Right lobe of liver (tissue), 6 donors: ENCODE measurements around the gene AGAP3. TPM values are rescaled to one million over a fixed set of nuclear protein-coding genes. Genes with fewer than 3 reads are reported as not detected.

Experiments
- ATAC-seq, 4 donors: fragments of 200-7000 bp; cut with Tn5 transposase; one replicate each; pipeline ENCODE4 v1.9.1; 2020; ENCODE audit warnings: mild to moderate bottlenecking in 4 of 4, moderate library complexity in 4 of 4
- DNase-seq, 3 donors: peaks; one replicate each; pipeline ENCODE4 v3.0.0-alpha.2; 2020
- H3K27ac ChIP-seq, 3 donors: fragments of 200-600 bp; one replicate each; pipeline ENCODE4 v1.8.0; 2022
- H3K27me3 ChIP-seq, 2 donors: fragments of 200-600 bp; one replicate each; pipeline ENCODE4 v1.8.0; 2022
- H3K36me3 ChIP-seq, 4 donors: fragments of 200-600 bp; sonication (generic) in 1 of 4; one replicate each; pipeline versions ENCODE4 v1.5.1 to v1.8.0; 2017 to 2022; ENCODE audit warnings: control low read depth in 1 of 4
- H3K4me1 ChIP-seq, 4 donors: fragments of 200-600 bp; sonication (generic) in 1 of 4; one replicate each; pipeline versions ENCODE4 v1.5.1 to v1.8.0; 2017 to 2022; ENCODE audit warnings: control low read depth in 1 of 4
- H3K4me3 ChIP-seq, 3 donors: fragments of 200-600 bp; one replicate each; pipeline ENCODE4 v1.8.0; 2022
- H3K9me3 ChIP-seq, 4 donors: fragments of 200-600 bp; sonication (generic) in 1 of 4; one replicate each; pipeline versions ENCODE4 v1.5.1 to v1.8.0; 2017 to 2022; ENCODE audit warnings: control low read depth in 1 of 4
- CTCF ChIP-seq, 4 donors: fragments of 200-600 bp in 3 of 4; fragments of 450-650 bp in 1 of 4; IDR thresholded peaks; one replicate each; pipeline versions ENCODE4 v1.5.1 to v1.8.0; 2016 to 2022; ENCODE audit warnings: antibody characterized with exemption in 4 of 4, mild to moderate bottlenecking in 2 of 4
- POLR2A ChIP-seq: fragments of 450-650 bp; IDR thresholded peaks from one replicate; pipeline ENCODE4 v1.6.1; 2017; ENCODE audit warnings: antibody characterized with exemption, mild to moderate bottlenecking
- WGBS: methylation state at CpG from one replicate; pipeline ENCODE4 v1.1.6; 2018; ENCODE audit warnings: low coverage, low lambda C conversion rate; ENCODE audit not compliant: insufficient coverage; ENCODE audit errors: missing lambda C conversion rate; 5-methylcytosine and 5-hydroxymethylcytosine counted together
- intact Hi-C, 2 donors: fragments of 100-400 bp; cut with DNase I; formaldehyde crosslinking; loops; one replicate each; pipeline versions ENCODE4 v1.11.2 to v1.14.1; 2022
- total RNA-seq, 6 experiments: library from RNA; depleted of rRNA in 2 of 6; stranded (reverse); fragments of >200 nt in 2 of 6; fragmentation: NEBNext Ultra II Directional in 3 of 6; extraction: Animal tissue kit (Norgen Biotek cat#: 25700) in 3 of 6; gene quantifications; one replicate each; pipeline versions ENCODE4 v1.1.0 to v1.2.4, GENCODE V29; 2016 to 2023
- donor health status: DM: no; HTN: yes; CAD: no.
- donor health status: DM: no; HTN: no; CAD: no.
- donor health status: DM: no; HTN: no; CAD: no.
- donor health status: DM: no; HTN: yes; CAD: no.
- donor health status: DM: no; HTN: yes; CAD: no.

Gene AGAP3
- total RNA-seq, 6 experiments from 2014 or later: 36.3 to 44.3 (median 39.5) TPM

- peak in 2 of 3 donors; percentile 8 to 34 for DNase-seq
- Histone ChIP-seq H3K27ac (no peak overlapping the region), H3K4me3 (no peak overlapping the region), H3K36me3 (peaks cover 0 to 44% (median 15%) of the 10 kb centered on the region in 4 donors), H3K9me3 (no peaks in the 10 kb centered on the region), H3K27me3 (no peaks in the 10 kb centered on the region), H3K4me1 (no peaks in the 10 kb centered on the region)
- intact Hi-C loops: no loop called here
- TF ChIP-seq POLR2A (no peak), CTCF (IDR thresholded peaks at IDR 0.05) (no peak)
- 77% methylated on average over 9 of the region's 16 CpGs for WGBS
- ATAC-seq: no peak
Measured at GRCh38 chr7:151133266-151133985, 47.2 kb downstream of the AGAP3 start.

DNA sequence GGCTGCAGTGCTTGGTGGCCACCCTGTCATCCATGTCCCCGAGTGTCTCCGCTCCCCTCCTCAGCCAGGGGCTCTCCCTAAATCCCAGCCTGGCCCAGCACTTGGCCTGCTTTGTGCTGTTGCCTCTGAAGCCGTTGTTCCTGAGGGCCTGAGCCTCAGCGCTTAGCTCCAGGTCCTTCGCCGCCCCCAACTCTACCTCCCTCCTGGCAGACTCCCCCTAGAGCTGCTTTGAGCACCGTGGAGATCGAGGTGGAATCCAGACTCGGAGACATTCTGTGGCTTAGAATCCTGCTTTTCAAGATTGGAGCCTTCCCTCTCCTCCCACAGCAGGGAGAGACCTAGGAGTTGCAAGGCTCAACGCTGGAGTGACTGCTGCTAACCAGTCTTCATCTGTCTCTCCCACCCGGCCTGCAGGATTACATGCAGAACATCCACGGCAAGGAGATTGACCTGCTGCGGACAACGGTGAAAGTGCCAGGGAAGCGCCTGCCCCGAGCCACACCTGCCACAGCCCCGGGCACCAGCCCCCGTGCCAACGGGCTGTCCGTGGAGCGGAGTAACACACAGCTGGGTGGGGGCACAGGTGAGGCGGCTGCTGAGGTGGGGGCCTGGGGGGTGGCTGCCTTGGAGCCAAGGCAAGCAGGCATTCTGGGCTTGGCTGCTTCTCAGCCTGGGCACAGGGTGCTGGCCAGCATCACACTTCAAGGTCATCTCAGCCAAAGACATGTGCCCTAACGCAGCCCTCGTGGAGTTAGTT, 47.9 kb downstream of the AGAP3 start:
- TF ChIP-seq CTCF (IDR thresholded peaks at IDR 0.05) (no peak), POLR2A (no peak)
- ATAC-seq (no peak), DNase-seq (peak in 1 of 3 donors; percentile 31)
- no peak overlapping the region for H3K4me3 ChIP-seq
- no peaks in the 10 kb centered on the region for H3K9me3 ChIP-seq
- peaks cover 0 to 40% (median 14%) of the 10 kb centered on the region in 4 donors for H3K36me3 ChIP-seq
- no peaks in the 10 kb centered on the region for H3K27me3 ChIP-seq
- intact Hi-C loops: no loop called here
- 98% methylated on average over 8 of the region's 24 CpGs for WGBS
- no peak overlapping the region for H3K27ac ChIP-seq
- no peaks in the 10 kb centered on the region for H3K4me1 ChIP-seq

DNA sequence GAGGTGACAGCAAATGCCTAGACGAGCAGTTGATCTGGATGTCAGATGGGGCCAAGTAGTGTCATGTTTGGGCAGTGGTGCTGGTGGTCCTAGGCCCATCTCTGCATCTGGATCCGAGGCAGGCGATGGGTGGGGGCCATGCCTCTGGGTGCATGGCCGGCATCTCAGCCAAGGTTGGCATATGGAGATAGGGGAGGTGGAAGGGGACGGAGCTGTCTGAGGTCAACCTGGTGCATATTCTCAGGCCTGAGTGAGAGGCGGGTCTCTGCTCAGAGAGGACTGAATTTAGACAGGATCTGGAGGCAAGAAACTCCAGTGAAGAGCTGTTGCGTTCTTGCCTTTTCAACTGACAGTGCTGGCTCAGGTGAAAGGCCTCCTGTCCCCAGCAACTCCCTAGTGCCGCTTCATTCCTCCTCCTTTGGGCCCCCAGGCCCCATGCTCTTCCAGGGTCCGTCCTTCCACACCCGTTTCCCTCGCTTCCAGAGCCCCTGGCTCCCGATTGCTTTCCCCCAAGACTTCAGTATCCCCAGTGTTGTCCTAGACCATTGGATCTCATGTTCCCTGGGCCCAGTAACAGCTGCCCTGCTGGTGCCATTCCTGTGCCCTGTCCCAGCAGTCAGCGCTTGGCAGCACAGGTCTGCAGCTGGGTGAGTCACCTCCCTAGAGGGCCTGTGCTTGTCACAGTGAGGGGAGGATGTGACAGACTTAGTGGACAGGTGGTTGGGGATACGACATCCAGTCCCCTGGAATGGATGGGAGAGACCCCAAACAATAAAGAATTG, 48.7 kb downstream of the AGAP3 start:
- intact Hi-C loops: no loop called here

More for the DNA sequence above, 48.7 kb downstream of the AGAP3 start:
- DNase-seq (peak in 1 of 3 donors; percentile 34), ATAC-seq (no peak)
- Histone ChIP-seq H3K4me3 (no peak overlapping the region), H3K27ac (no peak overlapping the region), H3K36me3 (peaks cover 0 to 36% (median 13%) of the 10 kb centered on the region in 4 donors), H3K9me3 (no peaks in the 10 kb centered on the region), H3K4me1 (no peaks in the 10 kb centered on the region), H3K27me3 (no peaks in the 10 kb centered on the region)
- 86% methylated on average over 10 of the region's 14 CpGs for WGBS
- TF ChIP-seq POLR2A (no peak), CTCF (IDR thresholded peaks at IDR 0.05) (no peak)
